GM19397 (cell line): Measurements from ENCODE around the gene PIK3R1.
"Not testable (repeated sequence)": the region's sequence is repeated elsewhere in the genome, so short reads cannot be mapped to it uniquely, and the experiment has no call there.

Source experiments
- ATAC-seq: cut with Tn5 transposase; IDR thresholded peaks from one replicate; pipeline ENCODE4 v1.9.1; 2021; ENCODE audit warnings: mild to moderate bottlenecking, moderate library complexity; ENCODE audit not compliant: unreplicated experiment

Gene PIK3R1

DNA sequence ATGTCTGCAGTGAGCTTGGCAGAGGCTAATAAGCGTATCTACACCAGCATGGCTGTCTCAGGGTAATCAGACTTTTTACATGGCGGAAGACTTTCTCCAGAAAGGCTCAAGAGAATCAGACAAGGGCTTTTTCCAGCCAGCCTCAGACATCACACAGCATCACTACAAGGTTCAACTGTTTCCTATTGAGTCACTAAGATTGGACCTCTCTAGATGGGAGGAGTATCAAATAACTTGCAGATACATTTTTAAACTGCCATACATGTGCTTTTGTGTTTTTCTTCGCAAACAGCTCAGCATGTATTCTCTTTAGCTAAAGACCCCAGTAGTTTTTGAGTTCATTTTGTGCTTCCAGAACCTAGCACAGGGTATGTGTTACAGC is 22.9 kb upstream of the PIK3R1 start:
- no peak for ATAC-seq

DNA sequence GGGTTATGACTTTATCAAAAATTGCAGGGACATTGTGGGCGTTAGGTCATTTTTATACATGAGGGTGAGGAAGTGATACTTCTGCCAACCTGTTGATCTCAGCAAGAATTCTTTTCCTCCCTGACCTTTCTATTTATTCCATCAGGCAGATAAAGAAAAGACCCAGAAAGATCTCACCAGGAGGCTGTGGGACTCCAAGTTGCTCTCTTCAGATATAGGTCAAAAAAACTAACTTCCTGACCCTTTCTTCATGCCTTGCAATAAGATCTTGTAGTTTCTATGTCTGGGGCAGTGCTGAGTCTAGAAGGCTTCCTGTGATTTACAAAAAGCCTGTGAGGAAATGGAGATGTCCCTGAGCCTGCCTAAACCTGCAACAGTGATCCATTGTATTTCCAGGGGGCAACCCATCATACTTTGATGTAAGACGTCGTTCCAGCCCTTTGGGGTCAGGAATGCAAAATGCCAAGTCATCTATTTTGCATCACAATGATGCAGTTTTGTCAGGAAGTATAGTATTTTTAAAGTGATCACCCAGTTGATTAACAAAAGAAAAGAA is 22.0 kb upstream of the PIK3R1 start:
- ATAC-seq = no peak

DNA sequence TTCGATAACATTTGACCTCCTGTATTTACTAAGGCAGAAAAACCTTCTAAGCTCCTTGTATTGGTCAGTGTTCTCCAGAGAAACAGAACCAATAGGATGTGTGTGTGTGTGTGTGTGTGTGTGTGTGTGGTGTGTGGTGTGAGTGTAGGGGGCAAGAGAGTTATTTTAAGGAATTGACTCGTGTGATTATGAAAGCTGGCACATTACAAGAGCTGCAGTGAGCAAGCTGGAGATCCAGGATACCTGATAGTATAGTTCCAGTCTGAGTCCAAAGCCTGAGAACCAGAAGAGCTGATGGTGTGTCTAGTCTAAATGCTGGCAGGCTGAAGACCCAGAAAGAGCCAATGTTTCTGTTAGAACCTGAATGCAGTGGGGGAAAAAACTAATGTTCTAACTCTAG is 21.2 kb upstream of the PIK3R1 start:
- ATAC-seq = no peak

DNA sequence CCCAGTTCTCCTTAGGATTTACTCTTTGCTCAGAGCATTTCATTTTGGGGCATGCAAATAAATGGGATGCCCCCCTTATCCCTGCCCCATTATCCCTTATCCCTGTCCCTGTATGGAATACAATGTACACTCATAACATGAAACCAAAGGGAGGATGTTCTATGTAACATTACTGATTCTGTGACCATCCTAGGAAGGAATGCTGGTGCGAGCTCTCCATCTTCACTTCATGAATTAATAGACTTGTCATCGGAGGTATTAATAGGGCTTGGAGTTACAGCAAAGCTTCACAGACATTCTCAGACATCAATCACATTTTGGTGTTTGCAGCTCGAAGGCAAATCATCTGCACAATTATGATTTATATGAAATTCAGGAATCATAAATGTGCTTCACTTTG is 20.4 kb upstream of the PIK3R1 start:
- ATAC-seq = no peak

DNA sequence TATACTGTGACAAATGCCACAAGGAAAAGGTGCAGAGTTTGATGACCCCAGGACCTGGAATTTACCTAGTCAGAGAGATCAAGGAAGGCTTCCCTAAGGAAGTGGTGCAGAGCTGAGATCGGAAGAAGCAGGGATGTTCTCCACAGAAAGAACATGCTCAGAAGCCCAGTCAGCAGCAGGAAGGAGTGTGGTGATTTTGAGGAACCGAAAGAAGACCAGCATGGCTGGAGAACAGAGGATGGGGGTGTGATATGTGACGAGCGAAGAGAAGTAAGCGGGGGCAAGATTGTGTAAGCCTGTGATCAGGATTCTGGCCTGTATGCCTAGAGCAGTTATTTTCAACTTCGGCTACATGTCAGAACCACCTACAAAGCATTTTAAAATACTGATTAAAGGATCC is 18.7 kb upstream of the PIK3R1 start:
- ATAC-seq = peak; percentile 94

DNA sequence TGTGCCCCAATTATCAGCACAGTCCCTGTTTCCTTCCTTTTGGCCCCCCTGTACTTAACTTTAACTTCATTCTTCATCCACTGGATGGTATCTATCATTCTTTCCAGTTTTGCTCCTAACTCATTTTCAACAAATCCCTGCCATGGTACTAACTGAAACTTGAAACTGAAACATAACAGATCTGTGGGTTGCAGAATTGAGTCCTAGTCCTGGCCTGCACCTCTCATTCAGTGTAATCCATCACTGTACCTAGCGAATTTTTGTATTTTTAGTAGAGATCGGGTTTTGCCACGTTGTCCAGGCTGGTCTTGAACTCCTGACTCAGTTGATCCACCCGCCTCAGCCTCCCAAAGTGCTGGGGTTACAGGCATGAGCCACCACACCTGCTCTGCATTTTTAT is 15.3 kb upstream of the PIK3R1 start:
- ATAC-seq = no peak

DNA sequence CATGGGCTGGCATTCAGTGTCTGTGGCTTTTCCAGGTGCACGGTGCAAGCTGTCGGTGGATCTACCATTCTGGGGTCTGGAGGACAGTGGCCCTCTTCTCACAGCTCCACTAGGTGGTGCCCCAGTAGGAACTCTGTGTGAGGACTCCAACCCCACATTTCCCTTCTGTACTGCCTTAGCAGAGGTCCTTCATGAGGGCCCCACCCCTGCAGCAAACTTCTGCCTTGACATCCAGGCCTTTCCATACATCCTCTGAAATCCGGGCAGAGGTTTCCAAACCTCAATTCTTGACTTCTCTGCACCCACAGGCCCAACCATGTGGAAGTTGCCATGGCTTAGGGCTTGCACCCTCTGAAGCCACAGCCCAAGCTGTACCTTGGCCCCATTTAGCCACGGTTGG is 4.9 kb upstream of the PIK3R1 start:
- ATAC-seq = not testable (repeated sequence)

DNA sequence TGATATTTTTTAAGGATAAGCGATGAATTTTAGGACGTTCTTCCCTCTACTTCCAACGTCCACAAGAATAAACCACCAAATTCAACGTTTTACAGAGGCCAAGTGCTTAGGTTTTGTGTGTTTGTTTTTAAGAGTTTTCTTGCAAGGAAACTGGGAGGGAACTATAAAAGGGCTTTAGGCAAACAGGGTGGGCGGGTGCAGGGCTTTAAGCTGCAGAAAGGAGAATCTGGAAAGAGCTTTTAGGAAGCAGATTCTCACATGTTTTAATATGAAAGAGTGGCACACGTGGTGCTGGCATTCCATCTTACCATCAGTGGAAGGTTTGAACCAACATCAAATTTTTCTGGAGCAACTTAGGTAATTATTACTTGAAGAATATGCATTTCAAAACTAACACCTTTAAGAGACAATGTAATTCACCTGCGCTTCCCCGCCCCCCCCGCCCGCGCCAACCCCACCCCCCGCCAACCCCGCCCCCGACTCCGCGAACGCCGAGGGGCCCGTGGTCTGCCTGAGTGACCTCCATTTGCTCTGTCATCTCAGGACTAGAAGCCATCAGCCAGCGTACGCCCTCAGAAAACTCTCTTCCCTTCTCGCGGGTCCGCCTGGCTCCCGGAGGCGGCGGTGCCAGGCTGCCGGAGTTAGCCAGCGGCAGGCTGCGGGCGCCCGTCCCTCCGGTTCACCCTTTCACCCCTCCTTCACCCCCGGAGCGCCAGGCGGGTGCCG is 911 bp upstream of the PIK3R1 start:
- ATAC-seq = no peak

DNA sequence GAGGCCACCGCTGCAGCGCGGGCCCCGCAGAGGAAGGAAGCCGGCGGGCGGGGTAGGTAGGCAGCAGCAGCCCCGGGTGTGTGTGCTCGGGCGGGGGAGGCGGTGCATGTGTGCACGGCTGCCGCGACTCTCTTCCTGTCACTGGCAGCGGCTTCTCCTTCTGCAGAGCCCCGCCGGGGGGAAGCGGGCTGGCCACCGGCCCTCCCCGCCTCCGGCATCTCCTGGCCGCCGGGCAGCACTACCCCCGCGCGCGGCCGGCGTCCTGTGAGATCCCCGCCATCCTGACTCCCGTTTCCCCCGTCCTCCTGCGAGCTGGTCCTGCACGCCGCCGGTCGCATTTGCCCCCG is 315 bp downstream of the PIK3R1 start:
- peak; percentile 46 for ATAC-seq

DNA sequence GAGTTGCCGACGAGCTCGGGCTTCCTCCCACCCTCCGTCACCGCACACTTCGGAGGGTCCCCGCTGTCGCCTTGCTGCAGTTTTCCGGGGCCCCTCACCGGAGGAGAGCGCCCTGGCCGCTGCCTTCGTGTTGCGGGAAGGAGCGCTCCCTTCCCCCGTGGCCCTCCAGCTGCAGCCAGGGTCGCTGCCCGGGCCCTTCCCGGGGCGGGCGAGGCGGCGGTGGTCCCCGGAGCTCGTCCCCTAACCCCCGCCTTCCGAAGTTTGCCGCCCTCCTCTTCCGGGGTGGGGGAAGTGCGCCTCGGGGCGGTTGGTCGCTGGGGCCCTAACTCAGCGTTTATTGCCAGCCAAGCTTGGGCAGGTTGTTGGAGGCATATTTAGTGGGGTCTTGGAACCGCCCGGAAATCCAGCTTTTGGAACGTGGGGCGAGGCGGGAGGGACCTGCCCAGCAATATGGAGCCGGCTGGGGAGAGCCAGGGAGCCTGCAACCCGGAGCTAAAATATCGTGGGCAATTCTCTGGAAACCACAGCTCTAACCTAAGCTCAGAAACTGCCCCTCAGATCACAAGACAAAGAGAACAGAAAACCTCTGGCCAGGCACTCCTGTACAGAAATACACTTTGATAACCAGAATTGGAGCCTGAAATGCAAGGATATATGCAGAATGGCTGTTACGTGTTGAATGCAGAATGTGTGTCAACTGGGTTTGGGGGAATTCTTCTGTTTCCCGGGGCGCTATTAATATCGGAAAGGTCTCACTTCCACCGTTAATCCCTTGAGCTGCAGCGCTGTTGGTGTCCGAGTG is 890 bp downstream of the PIK3R1 start:
- ATAC-seq = peak; percentile 26

DNA sequence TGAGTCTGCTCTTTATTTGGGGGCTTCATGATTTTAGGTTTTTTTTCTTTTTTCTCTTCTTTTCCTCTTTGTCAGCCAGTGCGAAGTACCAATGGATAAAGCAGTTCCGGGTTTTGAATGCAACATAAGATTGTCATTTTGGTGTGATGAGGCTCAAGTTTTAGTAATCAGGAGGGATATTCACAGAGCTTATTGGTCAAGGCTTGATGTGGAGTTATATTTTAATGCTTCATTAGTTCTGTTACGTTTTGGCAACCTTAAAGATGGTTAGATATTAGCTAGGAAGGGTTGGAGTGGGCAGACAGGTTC is 1.4 kb downstream of the PIK3R1 start:
- no peak for ATAC-seq

DNA sequence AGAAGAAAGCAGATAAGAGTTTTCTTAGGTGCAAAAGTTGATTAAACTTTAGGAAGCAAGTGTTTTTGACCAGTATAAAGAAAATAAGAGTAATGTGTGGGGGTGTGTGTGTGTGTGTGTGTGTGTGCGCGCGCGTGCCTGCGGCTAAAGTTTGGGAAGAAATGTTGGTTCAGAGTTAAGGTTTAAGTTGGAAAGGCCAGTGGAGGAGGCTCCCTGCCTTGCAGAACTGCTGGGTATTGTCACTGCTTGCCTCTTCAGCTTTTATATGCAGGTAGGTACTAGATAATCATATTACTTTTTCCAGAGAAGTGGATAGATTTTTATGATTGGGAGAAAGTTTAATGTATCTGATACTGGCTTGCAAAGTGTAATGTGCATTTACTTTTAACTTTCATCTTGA is 2.0 kb downstream of the PIK3R1 start:
- no peak for ATAC-seq

DNA sequence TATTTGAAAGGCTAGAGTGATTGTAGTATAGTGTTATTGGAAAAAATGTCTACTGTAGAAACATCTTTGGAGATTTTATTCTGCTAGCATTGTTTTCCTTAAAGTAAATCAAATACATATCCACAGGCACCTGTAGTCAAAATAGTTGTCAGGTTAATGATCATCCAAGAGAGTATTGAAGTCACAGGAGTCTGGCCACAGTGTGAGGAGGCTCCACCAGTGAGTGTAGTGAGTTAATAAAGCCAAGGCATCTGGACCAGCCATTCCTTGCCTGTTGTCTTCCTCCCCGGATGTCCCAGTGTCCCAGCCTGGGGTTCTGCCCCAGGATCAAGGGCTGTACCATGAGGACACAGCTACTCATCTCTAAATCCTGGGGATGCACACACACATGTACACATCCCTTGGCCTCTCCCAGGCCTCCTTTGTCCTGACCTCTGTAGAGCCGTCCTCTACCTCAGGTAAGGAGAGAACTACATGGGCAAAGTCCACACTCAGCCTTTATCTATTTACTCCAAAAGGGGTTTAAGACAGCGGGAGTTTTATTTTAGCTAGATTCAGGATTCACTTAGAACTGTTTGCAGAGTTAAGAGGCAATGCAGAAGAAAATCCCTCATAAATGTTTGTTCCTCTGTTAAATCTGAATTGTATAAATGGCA is 3.7 kb downstream of the PIK3R1 start:
- no peak for ATAC-seq

DNA sequence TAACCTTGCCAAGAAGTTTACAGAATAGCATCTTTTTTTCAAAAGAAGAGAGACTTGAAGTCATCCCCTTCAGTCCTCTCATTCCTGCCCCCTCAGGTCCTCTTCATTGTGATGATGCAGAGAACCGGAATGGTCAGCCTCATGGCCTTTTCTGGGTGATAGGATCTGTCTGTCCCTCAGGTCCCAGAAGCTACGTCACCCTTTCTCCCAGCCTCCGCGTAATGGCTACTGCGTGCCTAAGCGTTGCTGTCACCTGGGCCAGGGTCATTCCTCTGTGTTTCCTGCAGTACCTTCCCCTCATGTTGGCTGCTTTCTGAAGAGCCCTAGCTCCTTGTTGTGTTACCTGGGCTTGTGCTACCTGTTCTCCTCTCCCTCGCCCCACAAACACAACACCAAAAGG is 4.7 kb downstream of the PIK3R1 start:
- ATAC-seq = no peak

DNA sequence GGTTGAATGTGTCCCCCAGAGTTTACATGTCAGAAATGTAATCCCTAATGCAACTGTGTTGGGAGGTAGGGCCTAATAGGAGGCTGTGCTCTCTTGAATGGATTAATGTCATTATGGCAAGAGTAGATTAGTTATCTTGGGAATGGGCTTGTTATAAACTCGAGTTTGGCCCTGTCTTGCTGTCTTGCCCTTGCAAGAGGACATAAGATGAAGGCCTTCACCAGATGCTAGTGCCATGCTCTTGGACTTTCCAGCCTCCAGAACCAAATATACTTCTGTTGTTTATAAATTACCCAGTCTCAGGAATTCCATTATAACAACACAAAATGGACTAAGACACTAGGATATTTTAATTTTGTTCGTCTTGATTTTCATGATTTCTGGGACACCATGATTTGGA is 5.4 kb downstream of the PIK3R1 start:
- no peak for ATAC-seq

DNA sequence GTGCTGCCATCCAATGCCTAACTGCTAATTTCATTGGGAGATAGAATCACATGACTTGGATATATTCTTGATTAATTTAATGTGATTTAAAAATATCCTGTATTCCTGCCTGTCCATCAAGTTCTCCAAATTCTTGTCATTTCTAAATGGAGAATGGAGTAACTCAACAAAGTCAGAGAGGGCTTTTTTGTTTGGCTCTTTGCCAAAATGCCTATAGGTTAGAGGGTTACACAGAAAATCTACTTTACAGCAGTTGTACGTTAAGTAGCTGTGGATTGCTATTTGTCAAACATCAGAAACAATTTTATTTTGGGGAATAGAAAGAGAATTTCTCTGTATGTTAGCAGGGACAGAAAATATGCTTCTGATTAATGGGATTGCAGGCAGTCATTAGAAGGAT is 5.9 kb downstream of the PIK3R1 start:
- ATAC-seq = no peak

DNA sequence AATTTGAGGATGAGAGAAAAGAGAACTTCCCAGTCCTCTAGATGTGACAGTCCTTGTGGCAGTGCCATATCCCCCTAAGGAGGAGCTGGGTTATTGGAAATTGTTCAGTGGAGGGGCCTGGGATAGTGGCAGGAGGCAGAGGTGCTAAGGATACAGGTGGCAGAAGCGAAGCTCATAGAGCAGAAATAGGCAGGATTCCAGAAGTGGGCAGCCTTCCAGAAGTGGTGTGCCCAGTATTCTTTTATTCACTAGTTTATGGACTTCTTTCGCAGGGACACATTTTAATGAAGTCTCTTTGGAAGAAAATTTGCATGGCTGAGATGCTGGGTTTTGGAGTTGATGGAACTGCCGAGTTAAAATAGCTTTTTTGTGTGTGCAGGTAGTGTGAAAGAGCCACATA is 6.8 kb downstream of the PIK3R1 start:
- ATAC-seq = no peak

DNA sequence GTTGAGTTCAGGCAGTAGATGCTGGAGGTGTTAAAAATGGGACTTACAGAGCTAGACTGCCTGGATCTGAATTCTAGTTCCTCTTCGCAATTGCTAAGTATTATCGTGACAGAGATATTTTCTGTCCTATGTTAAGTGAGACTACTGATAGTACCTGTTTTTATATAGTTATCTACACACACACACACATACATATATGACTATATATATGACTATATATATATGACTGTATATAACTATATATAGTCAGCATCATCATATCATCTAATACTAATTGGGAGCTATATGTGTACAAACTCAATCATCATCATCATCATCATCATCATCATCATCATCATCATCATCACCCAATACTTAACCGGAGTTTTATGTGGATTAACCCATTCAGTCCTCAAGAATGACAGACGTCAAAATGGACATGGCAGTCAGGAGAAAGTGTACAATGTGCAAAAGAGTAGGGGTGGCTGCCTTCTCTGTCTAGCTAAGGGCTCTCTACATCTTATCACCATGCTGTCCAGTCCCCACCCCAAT is 7.3 kb downstream of the PIK3R1 start:
- no peak for ATAC-seq

DNA sequence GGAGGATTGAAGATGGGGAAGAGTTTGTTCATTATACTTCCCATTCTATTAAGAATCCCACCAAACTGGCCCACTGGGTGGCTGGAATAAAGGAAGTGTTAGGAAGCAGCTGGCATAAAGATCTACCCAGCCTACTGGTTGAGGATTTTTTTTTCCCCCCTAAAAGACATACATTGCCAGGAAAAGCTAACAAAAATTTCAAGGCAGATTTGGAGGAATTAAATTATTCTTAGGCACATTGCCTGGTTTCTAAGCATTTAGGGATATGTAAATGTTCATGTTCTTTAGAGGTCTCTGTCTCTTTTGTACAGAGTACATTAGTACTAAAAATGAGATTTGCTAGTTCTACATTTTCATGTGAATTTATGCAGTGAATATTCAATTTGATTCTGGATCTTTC is 8.3 kb downstream of the PIK3R1 start:
- ATAC-seq = no peak

DNA sequence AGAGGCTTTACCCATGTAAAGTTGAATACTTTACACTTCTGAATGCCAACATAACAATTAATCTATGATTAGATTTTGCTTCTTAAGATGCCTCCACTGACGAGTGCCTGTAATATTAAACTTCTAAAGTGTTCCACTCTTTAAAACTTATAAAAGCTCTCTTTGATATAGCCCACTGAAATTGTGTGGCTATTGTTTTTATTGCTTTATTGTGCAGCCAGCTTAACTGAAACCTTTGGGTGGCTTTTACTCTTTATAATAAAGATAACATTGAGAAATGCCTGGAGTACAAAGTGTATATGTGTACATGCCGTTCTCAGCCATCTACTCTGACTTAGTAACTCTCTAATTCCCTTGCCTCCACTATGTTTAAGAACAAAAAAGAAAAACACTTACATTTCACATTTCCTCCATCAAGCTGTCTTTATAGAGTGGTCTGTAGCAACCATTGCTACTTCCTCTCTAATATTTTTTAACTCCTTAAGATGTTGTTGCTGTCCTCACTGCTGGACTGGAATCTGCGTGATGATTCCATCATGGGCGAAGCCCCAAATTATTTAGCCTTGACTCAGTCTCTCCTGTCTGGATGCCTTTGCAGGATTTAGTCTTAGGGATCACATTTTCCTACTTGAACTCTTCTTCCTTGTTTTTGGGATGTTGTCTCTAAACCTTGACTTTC is 9.1 kb downstream of the PIK3R1 start:
- no peak for ATAC-seq

DNA sequence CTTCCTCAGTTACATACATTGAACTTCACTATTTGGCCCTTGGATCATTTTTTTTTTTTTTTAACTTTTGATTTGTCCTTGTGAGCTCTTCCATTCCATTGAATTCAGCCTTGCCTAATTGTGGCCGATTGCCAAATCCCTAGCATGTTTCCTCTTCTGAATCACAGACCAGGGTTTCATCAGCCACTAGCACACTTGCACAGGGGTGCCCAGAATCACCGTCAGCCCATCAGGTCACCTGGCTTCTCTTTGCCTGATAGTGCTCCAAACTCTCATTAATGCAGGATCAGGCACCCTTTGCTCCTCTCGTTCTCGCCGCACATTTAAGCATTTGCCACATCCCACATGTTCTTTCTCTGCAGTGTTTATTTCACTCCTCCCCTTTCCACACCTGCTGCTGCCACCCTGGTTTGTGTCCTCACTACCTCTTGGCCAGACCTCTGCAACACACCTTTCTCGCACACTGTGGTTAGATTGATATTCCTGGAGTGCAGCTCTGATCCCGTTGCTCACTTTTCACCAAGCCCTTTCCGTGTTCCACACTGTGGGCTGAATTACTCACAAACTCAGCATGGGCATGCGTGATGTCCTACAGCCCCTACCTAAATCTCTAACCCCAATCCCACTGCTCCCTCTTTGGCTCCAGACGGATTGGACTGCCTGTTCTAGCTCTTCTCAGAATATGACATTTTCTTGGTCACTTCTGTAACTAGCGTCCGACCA is 9.8 kb downstream of the PIK3R1 start:
- no peak for ATAC-seq
